ENCODE results near the gene TSLP.

The TSLP gene

GRCh38 chr5:111069839-111070238 lies 1.7 kb upstream of the TSLP start:
- no peak for DNase-seq (ENCODE audit: low read depth in 1 of 2, low spot score in 1 of 2)
- Histone ChIP-seq H3K4me3 (replicated peaks; ENCODE audit: insufficient read depth, low read length) (no peak overlapping the region), H3K27me3 (ENCODE audit: insufficient read depth, poor library complexity, severe bottlenecking) (no peaks in the 10 kb centered on the region), H3K27ac (replicated peaks) (no peak overlapping the region)
- TF ChIP-seq POLR2AphosphoS5 (IDR thresholded peaks at IDR 0.05; ENCODE audit: low read depth): no peak

- H3K4me3 ChIP-seq (replicated peaks; ENCODE audit: insufficient read depth, low read length): no peak overlapping the region
- DNase-seq (ENCODE audit: low read depth in 1 of 2, low spot score in 1 of 2): no peak
- TF ChIP-seq GABPA (IDR thresholded peaks at IDR 0.05; ENCODE audit: low read depth): no peak
- no peak for TF ChIP-seq CTCF (IDR thresholded peaks at IDR 0.05; ENCODE audit: insufficient read depth, low read length)
- TF ChIP-seq POLR2AphosphoS5 (IDR thresholded peaks at IDR 0.05; ENCODE audit: low read depth): no peak
- H3K27me3 ChIP-seq (ENCODE audit: insufficient read depth, poor library complexity, severe bottlenecking): no peaks in the 10 kb centered on the region
- no peak overlapping the region for H3K27ac ChIP-seq (replicated peaks)
Measured at GRCh38 chr5:111070272-111071134, 1.0 kb upstream of the TSLP start.

GRCh38 chr5:111072949-111073682 lies 1.6 kb downstream of the TSLP start:
- DNase-seq (ENCODE audit: low read depth in 1 of 2, low spot score in 1 of 2): peak in 1 of 2 experiments; percentile 23
- peak overlapping the region; percentile 35 for H3K4me3 ChIP-seq (replicated peaks; ENCODE audit: insufficient read depth, low read length)
- H3K27ac ChIP-seq (replicated peaks): no peak overlapping the region
- H3K27me3 ChIP-seq (ENCODE audit: insufficient read depth, poor library complexity, severe bottlenecking): no peaks in the 10 kb centered on the region
- TF ChIP-seq GABPA (IDR thresholded peaks at IDR 0.05; ENCODE audit: low read depth): no peak
- TF ChIP-seq REST (IDR thresholded peaks at IDR 0.05; ENCODE audit: insufficient replicate concordance, low read depth): no peak
- TF ChIP-seq POLR2AphosphoS5 (IDR thresholded peaks at IDR 0.05; ENCODE audit: low read depth): no peak
- TF ChIP-seq SPI1 (IDR thresholded peaks at IDR 0.05; ENCODE audit: borderline replicate concordance, low read depth): 0 out of 2 replicates have a peak, but pooled peaks have one; percentile 1
- no peak for TF ChIP-seq CTCF (IDR thresholded peaks at IDR 0.05; ENCODE audit: insufficient read depth, low read length)

DNA sequence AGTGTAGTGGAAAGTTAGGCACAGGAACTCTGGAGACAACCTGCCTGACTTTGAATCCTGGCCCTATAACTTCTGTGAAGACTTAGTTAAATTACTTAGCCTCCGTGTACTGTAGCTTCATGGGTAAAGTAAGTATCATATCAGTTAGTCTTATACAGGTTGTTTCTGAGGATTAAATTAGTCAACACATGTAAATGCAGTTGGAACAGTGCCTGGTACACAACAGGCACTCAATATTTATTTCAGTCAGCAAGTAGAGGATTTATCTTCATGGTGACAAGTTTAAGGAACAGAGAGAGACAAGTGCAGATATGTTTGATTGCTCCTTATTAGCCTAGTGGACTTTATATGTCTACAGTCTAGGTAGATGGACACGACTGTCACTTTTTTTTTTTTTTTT lies 2.7 kb downstream of the TSLP start:
- no peaks in the 10 kb centered on the region for H3K27me3 ChIP-seq (ENCODE audit: insufficient read depth, poor library complexity, severe bottlenecking)

More for the DNA sequence above, 2.7 kb downstream of the TSLP start:
- Histone ChIP-seq H3K27ac (replicated peaks) (no peak overlapping the region), H3K4me3 (replicated peaks; ENCODE audit: insufficient read depth, low read length) (no peak overlapping the region)
- TF ChIP-seq POLR2AphosphoS5 (IDR thresholded peaks at IDR 0.05; ENCODE audit: low read depth): no peak
- TF ChIP-seq REST (IDR thresholded peaks at IDR 0.05; ENCODE audit: insufficient replicate concordance, low read depth): no peak
- no peak for TF ChIP-seq GABPA (IDR thresholded peaks at IDR 0.05; ENCODE audit: low read depth)
- no peak for TF ChIP-seq CTCF (IDR thresholded peaks at IDR 0.05; ENCODE audit: insufficient read depth, low read length)
- TF ChIP-seq SPI1 (IDR thresholded peaks at IDR 0.05; ENCODE audit: borderline replicate concordance, low read depth): no peak
- no peak for DNase-seq (ENCODE audit: low read depth in 1 of 2, low spot score in 1 of 2)

All from HL-60 (cell line).